Mesenchymal stem cell (in vitro differentiated cells and primary cell): Measurements from ENCODE around the gene CDH16.

ENCODE experiments used
- DNase-seq: peaks from one replicate; pipeline ENCODE4 v3.0.0-alpha.2; 2013
- H2AFZ ChIP-seq: one replicate; pipeline ENCODE4 v1.6.1; 2013; ENCODE audit warnings: low read depth, mild to moderate bottlenecking, control low read depth, inconsistent platforms, low read length, moderate library complexity
- H2AK5ac ChIP-seq: 2 replicates; pipeline ENCODE4 v1.6.1; 2013; ENCODE audit warnings: low read length, moderate library complexity, mild to moderate bottlenecking, inconsistent platforms; ENCODE audit not compliant: severe bottlenecking
- H2BK120ac ChIP-seq: one replicate; pipeline ENCODE4 v1.6.1; 2013; ENCODE audit warnings: low read depth, mild to moderate bottlenecking, inconsistent platforms, low read length, moderate library complexity
- H2BK12ac ChIP-seq, 2 experiments: one replicate each; pipeline ENCODE4 v1.6.1; 2013; ENCODE audit warnings: inconsistent platforms in 2 of 2, low read length in 2 of 2, mild to moderate bottlenecking in 2 of 2, moderate library complexity in 2 of 2, control low read depth in 1 of 2
- H2BK15ac ChIP-seq: one replicate; pipeline ENCODE4 v1.6.1; 2013; ENCODE audit warnings: mild to moderate bottlenecking, low read depth, inconsistent platforms; ENCODE audit not compliant: poor library complexity, severe bottlenecking
- H2BK5ac ChIP-seq: 2 replicates; pipeline ENCODE4 v1.6.1; 2013; ENCODE audit warnings: low read depth, mild to moderate bottlenecking, low read length, control low read depth, inconsistent platforms; ENCODE audit not compliant: poor library complexity, severe bottlenecking
- H3K14ac ChIP-seq, 2 experiments: one replicate each; pipeline ENCODE4 v1.6.1; 2013; ENCODE audit warnings: inconsistent platforms in 2 of 2, low read length in 2 of 2, control low read depth in 1 of 2, mild to moderate bottlenecking in 1 of 2, moderate library complexity in 1 of 2
- H3K18ac ChIP-seq, 2 experiments: one replicate each; pipeline ENCODE4 v1.6.1; 2013; ENCODE audit warnings: inconsistent platforms in 2 of 2, low read length in 2 of 2, control low read depth in 1 of 2, low read depth in 1 of 2, mild to moderate bottlenecking in 1 of 2
- H3K23ac ChIP-seq, 2 experiments: one replicate each; pipeline ENCODE4 v1.6.1; 2013; ENCODE audit warnings: inconsistent platforms in 2 of 2, low read length in 2 of 2, mild to moderate bottlenecking in 2 of 2, moderate library complexity in 2 of 2, control low read depth in 1 of 2
- H3K27ac ChIP-seq: 2 replicates; pipeline ENCODE4 v1.5.1; 2013; ENCODE audit warnings: mild to moderate bottlenecking, moderate library complexity, low read length, control low read depth, inconsistent platforms; ENCODE audit not compliant: poor library complexity, severe bottlenecking
- H3K27me3 ChIP-seq, 2 experiments: 2 replicates each; pipeline versions ENCODE4 v1.6.1 to v1.7.0; 2013; ENCODE audit warnings: low read length in 2 of 2, mild to moderate bottlenecking in 2 of 2, moderate library complexity in 2 of 2, control low read depth in 1 of 2, inconsistent platforms in 1 of 2; ENCODE audit not compliant: control insufficient read depth in 1 of 2, insufficient read depth in 1 of 2
- H3K36me3 ChIP-seq, 2 experiments: 2 replicates each; pipeline versions ENCODE4 v1.6.1 to v1.7.0; 2013; ENCODE audit warnings: low read length in 2 of 2, control low read depth in 1 of 2, inconsistent platforms in 1 of 2, low read depth in 1 of 2, mild to moderate bottlenecking in 1 of 2; ENCODE audit not compliant: insufficient read depth in 2 of 2, control insufficient read depth in 1 of 2
- H3K4ac ChIP-seq, 2 experiments: one replicate each; pipeline ENCODE4 v1.6.1; 2013; ENCODE audit warnings: inconsistent platforms in 2 of 2, low read length in 2 of 2, mild to moderate bottlenecking in 2 of 2, moderate library complexity in 2 of 2, control low read depth in 1 of 2, low read depth in 1 of 2
- H3K4me1 ChIP-seq: 2 replicates; pipeline ENCODE4 v1.6.1; 2013; ENCODE audit warnings: low read depth, low read length, control low read depth; ENCODE audit not compliant: control insufficient read depth, insufficient read depth
- H3K4me2 ChIP-seq: 2 replicates; pipeline ENCODE4 v1.6.1; 2013; ENCODE audit warnings: low read length, mild to moderate bottlenecking, inconsistent platforms; ENCODE audit not compliant: poor library complexity, severe bottlenecking
- H3K4me3 ChIP-seq, 2 experiments: 2 replicates each; pipeline versions ENCODE4 v1.5.1 to v1.7.0; 2013; ENCODE audit warnings: low read length in 2 of 2, mild to moderate bottlenecking in 2 of 2, control low read depth in 1 of 2, low read depth in 1 of 2; ENCODE audit not compliant: insufficient read depth in 1 of 2
- H3K79me1 ChIP-seq: replicated peaks from 2 replicates; pipeline ENCODE4 v1.6.1; 2013; ENCODE audit warnings: mild to moderate bottlenecking, control low read depth, low read length, inconsistent platforms; ENCODE audit not compliant: poor library complexity, severe bottlenecking
- H3K9ac ChIP-seq: 2 replicates; pipeline ENCODE4 v1.7.0; 2013; ENCODE audit warnings: mild to moderate bottlenecking, low read length, moderate library complexity
- H3K9me3 ChIP-seq: 2 replicates; pipeline ENCODE4 v1.7.0; 2013; ENCODE audit warnings: mild to moderate bottlenecking, low read length; ENCODE audit not compliant: control insufficient read depth
- H4K8ac ChIP-seq: one replicate; pipeline ENCODE4 v1.6.1; 2013; ENCODE audit warnings: inconsistent platforms, mild to moderate bottlenecking, low read length, moderate library complexity
- H4K91ac ChIP-seq: one replicate; pipeline ENCODE4 v1.6.1; 2013; ENCODE audit warnings: mild to moderate bottlenecking, low read length, inconsistent platforms
- WGBS: methylation state at CpG from one replicate; pipeline ENCODE4 v1.1.7; 2013; ENCODE audit warnings: mixed read lengths; 5-methylcytosine and 5-hydroxymethylcytosine counted together

Gene CDH16

GRCh38 chr16:66891797-66892196 lies 26.9 kb downstream of the CDH16 start:
- Histone ChIP-seq H3K9ac (no peak overlapping the region), H2BK5ac (no peak overlapping the region), H3K27ac (no peak overlapping the region), H4K8ac (no peak overlapping the region), H3K4ac (no peak overlapping the region), H3K14ac (no peak overlapping the region), H3K4me1 (peaks cover 7% of the 10 kb centered on the region), H3K23ac (no peak overlapping the region), H2AFZ (no peak overlapping the region), H3K9me3 (no peaks in the 10 kb centered on the region), H3K4me3 (no peak overlapping the region), H3K18ac (no peak overlapping the region), H2AK5ac (no peak overlapping the region), H2BK15ac (no peak overlapping the region), H3K27me3 (no peaks in the 10 kb centered on the region), H3K36me3 (peaks cover 10 to 15% of the 10 kb centered on the region in 2 experiments), H3K4me2 (no peak overlapping the region), H4K91ac (no peak overlapping the region), H2BK120ac (no peak overlapping the region), H3K79me1 (peaks cover 17% of the 10 kb centered on the region), H2BK12ac (no peak overlapping the region)
- DNase-seq = no peak
- WGBS = 83% methylated on average over 1 of the region's 6 CpGs

- no peak overlapping the region for H2BK5ac ChIP-seq
- 100% methylated on average over 4 of the region's 4 CpGs for WGBS
- peaks cover 10 to 19% of the 10 kb centered on the region in 2 experiments for H3K36me3 ChIP-seq
Measured at GRCh38 chr16:66891360-66891759, 27.3 kb downstream of the CDH16 start.

DNA sequence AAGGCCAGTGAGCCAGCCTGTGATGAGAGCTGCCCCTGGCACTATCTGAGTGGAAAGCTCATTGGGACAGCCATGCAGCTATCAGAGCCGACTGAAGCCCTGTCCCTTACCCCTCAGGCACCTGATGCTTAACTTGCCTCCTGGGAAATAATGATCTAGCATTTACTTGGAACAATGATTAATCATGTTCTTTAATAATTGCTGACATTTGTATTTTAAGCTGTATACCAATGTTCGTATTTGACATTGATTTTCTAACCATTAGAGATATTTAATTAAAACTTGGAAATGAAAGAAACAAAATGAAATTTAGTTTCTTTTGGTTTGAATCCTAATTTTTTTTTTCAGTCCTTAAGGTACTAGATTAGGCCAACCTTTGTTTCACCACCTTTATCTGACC lies 27.9 kb downstream of the CDH16 start:
- no peak overlapping the region for H3K9ac ChIP-seq
- no peak overlapping the region for H3K14ac ChIP-seq
- H3K4me3 ChIP-seq = no peak overlapping the region
- no peaks in the 10 kb centered on the region for H3K27me3 ChIP-seq
- no peak overlapping the region for H2AK5ac ChIP-seq
- peaks cover 10 to 25% of the 10 kb centered on the region in 2 experiments for H3K36me3 ChIP-seq
- H3K79me1 ChIP-seq = peaks cover 21% of the 10 kb centered on the region
- H3K4me1 ChIP-seq = peaks cover 7% of the 10 kb centered on the region
- H2BK5ac ChIP-seq = no peak overlapping the region
- WGBS = 100% methylated on average over 1 of the region's 2 CpGs
- no peak overlapping the region for H2AFZ ChIP-seq
- no peak overlapping the region for H3K23ac ChIP-seq
- no peak overlapping the region for H2BK15ac ChIP-seq
- no peak overlapping the region for H4K8ac ChIP-seq
- no peak overlapping the region for H2BK12ac ChIP-seq
- no peak overlapping the region for H4K91ac ChIP-seq
- no peak overlapping the region for H3K4ac ChIP-seq
- no peak overlapping the region for H3K18ac ChIP-seq
- no peak overlapping the region for H3K4me2 ChIP-seq
- H3K9me3 ChIP-seq = no peaks in the 10 kb centered on the region
- H2BK120ac ChIP-seq = no peak overlapping the region
- DNase-seq = no peak
- no peak overlapping the region for H3K27ac ChIP-seq

More at GRCh38 chr16:66891360-66891759, 27.3 kb downstream of the CDH16 start:
- no peak for DNase-seq
- Histone ChIP-seq H2AK5ac (no peak overlapping the region), H3K27me3 (no peaks in the 10 kb centered on the region), H3K4me2 (no peak overlapping the region), H2BK12ac (no peak overlapping the region), H4K8ac (no peak overlapping the region), H3K4me3 (no peak overlapping the region), H4K91ac (no peak overlapping the region), H3K9ac (no peak overlapping the region), H3K23ac (no peak overlapping the region), H2BK15ac (no peak overlapping the region), H3K4me1 (peaks cover 7% of the 10 kb centered on the region), H3K4ac (no peak overlapping the region), H3K18ac (no peak overlapping the region), H3K14ac (no peak overlapping the region), H3K9me3 (no peaks in the 10 kb centered on the region), H3K27ac (no peak overlapping the region), H2BK120ac (no peak overlapping the region), H3K79me1 (peaks cover 21% of the 10 kb centered on the region), H2AFZ (no peak overlapping the region)

DNA sequence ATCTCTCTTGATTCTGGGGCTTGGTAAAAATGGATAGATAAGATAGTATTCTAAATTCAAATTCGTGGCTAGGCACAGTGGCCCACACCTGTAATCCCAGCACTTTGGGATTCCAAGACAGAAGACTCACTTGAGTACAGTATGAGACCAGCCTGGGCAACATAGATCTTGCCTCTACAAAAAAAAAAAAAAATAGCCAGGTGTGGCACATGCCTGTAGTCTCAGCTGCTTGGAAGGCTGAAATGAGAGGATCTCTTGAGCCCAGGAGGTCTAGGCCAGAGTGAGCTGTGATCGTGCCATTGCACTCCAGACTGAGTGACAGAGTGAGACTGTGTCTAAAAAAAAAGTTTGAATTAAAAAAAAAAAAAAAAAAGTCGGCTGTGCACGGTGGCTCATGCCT lies 29.1 kb downstream of the CDH16 start:
- no peak overlapping the region for H3K18ac ChIP-seq
- peaks cover 8% of the 10 kb centered on the region for H3K4me1 ChIP-seq
- DNase-seq = no peak

More for the DNA sequence above, 29.1 kb downstream of the CDH16 start:
- H4K91ac ChIP-seq = no peak overlapping the region
- H3K9ac ChIP-seq = no peak overlapping the region
- peaks cover 28% of the 10 kb centered on the region for H3K79me1 ChIP-seq
- no peak overlapping the region for H3K4me3 ChIP-seq
- 100% methylated on average over 2 of the region's 4 CpGs for whole genome bisulfite sequencing
- no peak overlapping the region for H2AK5ac ChIP-seq
- no peak overlapping the region for H3K14ac ChIP-seq
- no peak overlapping the region for H4K8ac ChIP-seq
- H3K27me3 ChIP-seq = no peaks in the 10 kb centered on the region
- H3K23ac ChIP-seq = no peak overlapping the region
- no peaks in the 10 kb centered on the region for H3K9me3 ChIP-seq
- no peak overlapping the region for H2AFZ ChIP-seq
- H2BK120ac ChIP-seq = no peak overlapping the region
- H2BK15ac ChIP-seq = no peak overlapping the region
- H3K4ac ChIP-seq = no peak overlapping the region
- no peak overlapping the region for H3K4me2 ChIP-seq
- no peak overlapping the region for H3K27ac ChIP-seq
- no peak overlapping the region for H2BK12ac ChIP-seq
- H2BK5ac ChIP-seq = no peak overlapping the region
- H3K36me3 ChIP-seq = peaks cover 21 to 37% of the 10 kb centered on the region in 2 experiments
